GM12864 (cell line): ENCODE results near the gene RBBP7.

ENCODE experiments used
- DNase-seq: peaks from one replicate; pipeline ENCODE4 v3.0.0-alpha.2; 2011; ENCODE audit warnings: low read depth
- H3K4me3 ChIP-seq: 2 replicates; pipeline ENCODE4 v1.5.1; 2011; ENCODE audit warnings: mild to moderate bottlenecking, low read depth, low read length, control low read depth
- CTCF ChIP-seq: IDR thresholded peaks from 2 replicates; pipeline ENCODE4 v1.5.1; 2011; ENCODE audit warnings: low read depth, mild to moderate bottlenecking, moderate library complexity, low read length, control low read depth, inconsistent platforms; ENCODE audit errors: missing control alignments

Gene RBBP7

DNA sequence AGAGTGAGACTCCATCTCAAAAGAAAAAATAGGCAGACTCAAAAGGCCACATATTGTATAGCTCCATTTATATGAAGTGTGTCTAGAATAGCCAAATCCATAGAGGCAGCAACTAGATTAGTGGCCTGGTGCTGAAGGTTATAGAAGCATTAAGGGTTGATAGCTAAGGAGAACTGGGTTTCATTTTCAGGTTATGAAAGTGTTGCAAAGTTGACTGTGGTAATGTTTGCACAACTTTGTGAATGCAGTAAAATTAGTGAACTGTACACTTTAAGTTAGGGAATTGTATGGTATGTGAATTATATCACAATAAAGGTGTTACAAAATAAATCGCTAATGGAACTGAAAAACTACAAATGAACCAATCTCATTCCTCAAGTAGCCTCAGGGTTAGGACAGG lies 55.6 kb downstream of the RBBP7 start:
- TF ChIP-seq CTCF, result no peak
- no peak for DNase-seq

DNA sequence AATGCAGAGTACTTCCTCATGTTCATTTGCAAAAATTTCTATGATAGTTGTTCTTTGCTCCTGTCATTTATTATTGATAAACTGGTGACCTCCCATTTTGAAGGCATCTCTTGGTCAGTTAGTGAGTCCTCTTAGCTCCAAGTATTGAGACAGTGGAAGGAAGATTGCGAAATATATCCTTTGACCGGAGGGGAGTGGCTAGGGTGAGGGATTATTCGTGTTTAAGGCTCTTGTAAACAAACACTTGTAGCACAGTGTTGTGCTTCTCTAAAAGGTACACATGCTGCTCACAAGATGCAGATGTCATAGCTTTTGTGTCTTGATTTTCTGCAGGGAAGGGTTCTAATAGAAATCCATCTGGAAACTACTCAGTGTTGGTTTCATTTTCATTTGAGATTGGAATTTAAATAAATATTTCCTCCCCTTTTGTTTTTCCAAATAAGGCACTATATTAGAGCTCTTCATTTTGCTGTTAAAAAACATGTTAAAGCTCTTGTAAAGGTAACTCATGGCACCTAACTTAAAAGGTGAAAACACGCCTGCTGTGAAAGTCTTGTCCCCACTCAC lies 62.1 kb downstream of the RBBP7 start:
- DNase-seq, result no peak
- no peak overlapping the region for H3K4me3 ChIP-seq
- no peak for TF ChIP-seq CTCF

More for the DNA sequence above, 55.6 kb downstream of the RBBP7 start:
- H3K4me3 ChIP-seq, result no peak overlapping the region

- no peak overlapping the region for H3K4me3 ChIP-seq
- TF ChIP-seq CTCF, result no peak
- no peak for DNase-seq
Measured at GRCh38 chrX:16807548-16807947, 62.6 kb downstream of the RBBP7 start.

GRCh38 chrX:16804923-16805464 lies 65.2 kb downstream of the RBBP7 start:
- no peak overlapping the region for H3K4me3 ChIP-seq
- peak; percentile 5 for DNase-seq
- no peak for TF ChIP-seq CTCF

DNA sequence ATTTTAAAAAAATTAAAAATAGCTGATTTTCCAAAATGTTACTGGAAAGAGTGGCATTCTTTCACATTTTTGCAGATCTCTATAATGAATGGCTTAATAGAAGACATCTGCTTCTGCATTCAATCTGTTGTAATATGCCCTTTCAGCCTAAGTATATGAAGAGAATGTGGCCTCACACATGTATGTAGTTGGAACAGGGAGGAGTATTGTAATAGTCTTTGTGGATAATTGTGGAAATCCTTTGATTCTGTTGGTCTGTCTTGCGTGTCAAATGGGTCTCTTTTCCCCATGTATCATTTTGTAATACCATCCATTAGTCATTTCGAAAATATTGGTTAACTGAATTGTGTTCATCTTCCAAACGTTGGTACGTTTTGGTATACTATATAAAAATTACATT lies 72.3 kb downstream of the RBBP7 start:
- H3K4me3 ChIP-seq, result no peak overlapping the region
- no peak for TF ChIP-seq CTCF
- DNase-seq, result no peak

DNA sequence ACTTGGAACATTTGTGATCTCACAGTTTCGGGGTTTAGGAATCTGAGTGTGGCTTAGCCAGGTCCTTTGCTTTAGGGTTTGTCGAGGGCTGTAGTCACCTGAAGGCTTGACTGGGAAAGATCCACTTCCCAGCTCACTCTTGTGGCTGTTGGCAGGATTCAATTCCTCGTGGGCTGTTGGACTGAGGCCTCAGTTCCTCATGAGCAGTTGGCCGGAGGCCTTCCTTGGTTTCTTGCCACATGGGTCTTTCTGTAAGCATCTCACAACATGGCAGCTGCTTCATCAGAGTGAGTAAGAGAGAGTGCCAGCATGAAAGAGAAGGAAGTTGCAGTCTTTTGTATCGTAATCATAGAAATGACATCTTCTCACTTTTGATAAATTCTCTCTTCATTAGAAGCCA lies 72.8 kb downstream of the RBBP7 start:
- no peak for TF ChIP-seq CTCF

GRCh38 chrX:16796298-16796697 lies 73.9 kb downstream of the RBBP7 start:
- TF ChIP-seq CTCF, result no peak
- H3K4me3 ChIP-seq, result no peak overlapping the region
- no peak for DNase-seq

More for the DNA sequence above, 72.8 kb downstream of the RBBP7 start:
- no peak overlapping the region for H3K4me3 ChIP-seq
- DNase-seq, result no peak
